ENCODE data around the gene NPR2.

NPR2 gene

GRCh38 chr9:35835216-35835632, 43.8 kb downstream of the NPR2 start:
- H3K4me2 ChIP-seq: peak overlapping the region in 7 of 11 experiments; percentile 74 to 99 (median 99); a peak in 12 of 22 replicates
- no peak overlapping the region for H3K9ac ChIP-seq
- peaks cover 26 to 98% (median 63%) of the 10 kb centered on the region in 10 experiments for H3K4me1 ChIP-seq

GRCh38 chr9:35835766-35836165, 44.4 kb downstream of the NPR2 start:
- no peak overlapping the region for H3K9ac ChIP-seq
- H4K20me1 ChIP-seq: peaks cover 0 to 4% (median 0%) of the 10 kb centered on the region in 11 experiments; a peak in 2 of 22 replicates
- H3K27ac ChIP-seq: peak overlapping the region in 6 of 11 experiments; percentile 2 to 77 (median 55); a peak in 8 of 22 replicates
- peaks cover 28 to 98% (median 63%) of the 10 kb centered on the region in 10 experiments for H3K4me1 ChIP-seq
- no peak overlapping the region for H3K4me3 ChIP-seq
- peaks cover 0 to 14% (median 0%) of the 10 kb centered on the region in 11 experiments; a peak in 8 of 22 replicates for H3K9me3 ChIP-seq (replicated peaks in 1 of 11)
- peak overlapping the region in 6 of 11 experiments; percentile 84 to 99 (median 99); a peak in 12 of 22 replicates for H3K4me2 ChIP-seq
- peaks cover 0 to 68% (median 0%) of the 10 kb centered on the region in 11 experiments; a peak in 4 of 22 replicates for H3K27me3 ChIP-seq
- TF ChIP-seq Cebpa-rat (IDR thresholded peaks at IDR 0.05): no peak
- peaks cover 0 to 13% (median 0%) of the 10 kb centered on the region in 11 experiments; a peak in 3 of 22 replicates for H3K36me3 ChIP-seq

More at GRCh38 chr9:35835216-35835632, 43.8 kb downstream of the NPR2 start:
- Histone ChIP-seq H3K27ac (peak overlapping the region in 7 of 11 experiments; percentile 2 to 77 (median 69); a peak in 7 of 22 replicates), H4K20me1 (peaks cover 0 to 4% (median 0%) of the 10 kb centered on the region in 11 experiments; a peak in 2 of 22 replicates), H3K4me3 (no peak overlapping the region), H3K36me3 (peaks cover 0 to 13% (median 0%) of the 10 kb centered on the region in 11 experiments; a peak in 3 of 22 replicates), H3K27me3 (peaks cover 0 to 63% (median 0%) of the 10 kb centered on the region in 11 experiments; a peak in 4 of 22 replicates), H3K9me3 (replicated peaks in 1 of 11) (peaks cover 0 to 12% (median 0%) of the 10 kb centered on the region in 11 experiments; a peak in 8 of 22 replicates)
- no peak for TF ChIP-seq Cebpa-rat (IDR thresholded peaks at IDR 0.05)

GRCh38 chr9:35836595-35836994, 45.2 kb downstream of the NPR2 start:
- H3K27ac ChIP-seq: peak overlapping the region in 5 of 11 experiments; percentile 2 to 77 (median 41); a peak in 8 of 22 replicates
- H3K4me3 ChIP-seq: no peak overlapping the region
- peak overlapping the region in 6 of 11 experiments; percentile 25 to 99 (median 92); a peak in 10 of 22 replicates for H3K4me2 ChIP-seq
- H3K36me3 ChIP-seq: peaks cover 0 to 13% (median 0%) of the 10 kb centered on the region in 11 experiments; a peak in 3 of 22 replicates
- peaks cover 0 to 14% (median 0%) of the 10 kb centered on the region in 11 experiments; a peak in 8 of 22 replicates for H3K9me3 ChIP-seq (replicated peaks in 1 of 11)
- H4K20me1 ChIP-seq: peaks cover 0 to 4% (median 0%) of the 10 kb centered on the region in 11 experiments; a peak in 2 of 22 replicates
- H3K27me3 ChIP-seq: peaks cover 0 to 76% (median 0%) of the 10 kb centered on the region in 11 experiments; a peak in 4 of 22 replicates
- H3K9ac ChIP-seq: no peak overlapping the region
- no peak for TF ChIP-seq Cebpa-rat (IDR thresholded peaks at IDR 0.05)
- peaks cover 37 to 98% (median 69%) of the 10 kb centered on the region in 10 experiments for H3K4me1 ChIP-seq

- Histone ChIP-seq H3K27me3 (peaks cover 0 to 86% (median 0%) of the 10 kb centered on the region in 11 experiments; a peak in 4 of 22 replicates), H3K4me1 (peaks cover 46 to 98% (median 73%) of the 10 kb centered on the region in 10 experiments), H3K9me3 (replicated peaks in 1 of 11) (peaks cover 0 to 14% (median 0%) of the 10 kb centered on the region in 11 experiments; a peak in 8 of 22 replicates), H3K36me3 (peaks cover 0 to 13% (median 0%) of the 10 kb centered on the region in 11 experiments; a peak in 3 of 22 replicates), H4K20me1 (peaks cover 0 to 4% (median 0%) of the 10 kb centered on the region in 11 experiments; a peak in 2 of 22 replicates), H3K9ac (peak overlapping the region in 2 of 11 experiments; percentile 70 to 81; a peak in 1 of 22 replicates), H3K4me2 (peak overlapping the region in 8 of 11 experiments; percentile 82 to 99 (median 96); a peak in 17 of 22 replicates), H3K4me3 (no peak overlapping the region), H3K27ac (peak overlapping the region in 6 of 11 experiments; percentile 86 to 92 (median 88); a peak in 11 of 22 replicates)
- no peak for TF ChIP-seq Cebpa-rat (IDR thresholded peaks at IDR 0.05)
These were observed 48.5 kb downstream of the NPR2 start for GRCh38 chr9:35839926-35840325.

- peaks cover 0 to 88% (median 0%) of the 10 kb centered on the region in 11 experiments; a peak in 4 of 22 replicates for H3K27me3 ChIP-seq
- peak overlapping the region; percentile 62 to 99 (median 93) for H3K4me2 ChIP-seq
- peaks cover 0 to 6% (median 0%) of the 10 kb centered on the region in 11 experiments; a peak in 1 of 22 replicates for H3K36me3 ChIP-seq
- peaks cover 0 to 15% (median 0%) of the 10 kb centered on the region in 11 experiments; a peak in 2 of 22 replicates for H4K20me1 ChIP-seq
- peak overlapping the region in 8 of 11 experiments; percentile 76 to 92 (median 88); a peak in 16 of 22 replicates for H3K27ac ChIP-seq
- H3K9me3 ChIP-seq (replicated peaks in 1 of 11): peaks cover 0 to 14% (median 0%) of the 10 kb centered on the region in 11 experiments; a peak in 8 of 22 replicates
- no peak for TF ChIP-seq Cebpa-rat (IDR thresholded peaks at IDR 0.05)
- peaks cover 54 to 98% (median 77%) of the 10 kb centered on the region in 10 experiments for H3K4me1 ChIP-seq
- peak overlapping the region in 8 of 11 experiments; percentile 39 to 81 (median 73); a peak in 14 of 22 replicates for H3K9ac ChIP-seq
- peak overlapping the region in 5 of 10 experiments; percentile 11 to 39 (median 18); a peak in 6 of 20 replicates for H3K4me3 ChIP-seq
These were observed 49.7 kb downstream of the NPR2 start for GRCh38 chr9:35840881-35841644.

GRCh38 chr9:35841645-35841900, 50.2 kb downstream of the NPR2 start:
- H3K36me3 ChIP-seq: peaks cover 0 to 4% (median 0%) of the 10 kb centered on the region in 11 experiments; a peak in 4 of 22 replicates
- H4K20me1 ChIP-seq: peaks cover 0 to 16% (median 0%) of the 10 kb centered on the region in 11 experiments; a peak in 2 of 22 replicates
- peak overlapping the region; percentile 62 to 99 (median 93) for H3K4me2 ChIP-seq
- peaks cover 0 to 14% (median 0%) of the 10 kb centered on the region in 11 experiments; a peak in 8 of 22 replicates for H3K9me3 ChIP-seq (replicated peaks in 1 of 11)
- peak overlapping the region in 8 of 11 experiments; percentile 76 to 92 (median 88); a peak in 16 of 22 replicates for H3K27ac ChIP-seq
- H3K9ac ChIP-seq: peak overlapping the region in 8 of 11 experiments; percentile 39 to 81 (median 73); a peak in 15 of 22 replicates
- TF ChIP-seq Cebpa-rat (IDR thresholded peaks at IDR 0.05): no peak
- H3K4me3 ChIP-seq: peak overlapping the region in 5 of 10 experiments; percentile 11 to 39 (median 18); a peak in 7 of 20 replicates
- H3K27me3 ChIP-seq: peaks cover 0 to 88% (median 0%) of the 10 kb centered on the region in 11 experiments; a peak in 4 of 22 replicates
- peaks cover 59 to 98% (median 80%) of the 10 kb centered on the region in 10 experiments for H3K4me1 ChIP-seq

- Histone ChIP-seq H3K4me2 (peak overlapping the region; percentile 62 to 99 (median 93)), H3K27me3 (peaks cover 0 to 88% (median 0%) of the 10 kb centered on the region in 11 experiments; a peak in 4 of 22 replicates), H3K36me3 (peaks cover 0 to 9% (median 4%) of the 10 kb centered on the region in 11 experiments; a peak in 8 of 22 replicates), H3K4me1 (peaks cover 66 to 98% (median 83%) of the 10 kb centered on the region in 10 experiments), H4K20me1 (peaks cover 0 to 16% (median 0%) of the 10 kb centered on the region in 11 experiments; a peak in 2 of 22 replicates), H3K9ac (peak overlapping the region in 9 of 11 experiments; percentile 20 to 81 (median 70); a peak in 16 of 22 replicates), H3K9me3 (replicated peaks in 1 of 11) (peaks cover 0 to 14% (median 0%) of the 10 kb centered on the region in 11 experiments; a peak in 8 of 22 replicates), H3K4me3 (peak overlapping the region in 5 of 10 experiments; percentile 11 to 39 (median 18); a peak in 8 of 20 replicates), H3K27ac (peak overlapping the region in 9 of 11 experiments; percentile 53 to 92 (median 88); a peak in 18 of 22 replicates)
- peak in 9 of 11 experiments; percentile 36 to 96 (median 91); a peak in 16 of 22 replicates for TF ChIP-seq Cebpa-rat (IDR thresholded peaks at IDR 0.05)
These were observed 50.8 kb downstream of the NPR2 start for GRCh38 chr9:35842020-35842745.
